ENCODE results near the gene ABCF2.

ABCF2 gene

GRCh38 chr7:151188252-151188542, 38.8 kb downstream of the ABCF2 start:
- no peak overlapping the region for H3K4me2 ChIP-seq (ENCODE audit: insufficient read depth, low read length, poor library complexity, severe bottlenecking)
- WGBS, 2 donors (ENCODE audit: extremely low coverage in 2 of 2, insufficient read length in 2 of 2, insufficient replicate concordance in 1 of 2) = no CpG with 5 or more reads among the region's 5 CpGs

GRCh38 chr7:151187409-151188251, 39.4 kb downstream of the ABCF2 start:
- Histone ChIP-seq H3K18ac (ENCODE audit: low read length) (peak overlapping the region; percentile 58), H3K27ac (replicated peaks; ENCODE audit: low read length) (no peak overlapping the region), H4K8ac (ENCODE audit: low read depth, low read length) (peak overlapping the region; percentile 57), H2BK15ac (ENCODE audit: low read length) (peak overlapping the region; percentile 83), H3K14ac (ENCODE audit: low read length) (no peak overlapping the region), H2AK5ac (ENCODE audit: low read depth, low read length) (no peak overlapping the region), H3K9me3 (replicated peaks in 1 of 2; ENCODE audit: control insufficient read depth in 2 of 2, insufficient read depth in 1 of 2, low read depth in 1 of 2, low read length in 2 of 2) (no peaks in the 10 kb centered on the region), H3K4me3 (ENCODE audit: low read length in 2 of 2) (no peak overlapping the region), H2BK120ac (ENCODE audit: low read depth, low read length) (no peak overlapping the region), H3K9ac (ENCODE audit: low read depth, low read length, poor library complexity) (no peak overlapping the region), H2BK12ac (ENCODE audit: low read length) (no peak overlapping the region), H3K79me1 (ENCODE audit: low read depth, low read length) (peaks cover 1% of the 10 kb centered on the region), H3K23ac (ENCODE audit: low read depth, low read length, poor library complexity) (peak overlapping the region; percentile 89), H4K91ac (ENCODE audit: low read depth, low read length, poor library complexity) (no peak overlapping the region), H3K4me1 (ENCODE audit: control insufficient read depth in 2 of 2, insufficient read depth in 1 of 2, low read depth in 1 of 2, low read length in 2 of 2) (no peaks in the 10 kb centered on the region), H3K27me3 (ENCODE audit: control insufficient read depth in 3 of 3, insufficient read depth in 3 of 3, low read depth in 1 of 3, low read length in 3 of 3) (peaks cover 0 to 60% (median 0%) of the 10 kb centered on the region in 3 experiments), H3K4me2 (ENCODE audit: insufficient read depth, low read length, poor library complexity, severe bottlenecking) (no peak overlapping the region), H3K36me3 (replicated peaks in 1 of 2; ENCODE audit: control insufficient read depth in 2 of 2, insufficient read depth in 2 of 2, low read length in 2 of 2) (no peaks in the 10 kb centered on the region), H2BK5ac (ENCODE audit: low read length) (peak overlapping the region; percentile 72), H3K4ac (ENCODE audit: low read length) (no peak overlapping the region), H2AFZ (ENCODE audit: low read length) (no peak overlapping the region)
- no peak for DNase-seq (ENCODE audit: low spot score)
- no CpG with 5 or more reads among the region's 22 CpGs for WGBS, 2 donors (ENCODE audit: extremely low coverage in 2 of 2, insufficient read length in 2 of 2, insufficient replicate concordance in 1 of 2)

More at GRCh38 chr7:151188252-151188542, 38.8 kb downstream of the ABCF2 start:
- no peaks in the 10 kb centered on the region for H3K4me1 ChIP-seq (ENCODE audit: control insufficient read depth in 2 of 2, insufficient read depth in 1 of 2, low read depth in 1 of 2, low read length in 2 of 2)
- H3K4ac ChIP-seq (ENCODE audit: low read length) = no peak overlapping the region
- H4K8ac ChIP-seq (ENCODE audit: low read depth, low read length) = no peak overlapping the region
- H3K9ac ChIP-seq (ENCODE audit: low read depth, low read length, poor library complexity) = no peak overlapping the region
- no peak overlapping the region for H3K23ac ChIP-seq (ENCODE audit: low read depth, low read length, poor library complexity)
- peaks cover 0 to 61% (median 0%) of the 10 kb centered on the region in 3 experiments for H3K27me3 ChIP-seq (ENCODE audit: control insufficient read depth in 3 of 3, insufficient read depth in 3 of 3, low read depth in 1 of 3, low read length in 3 of 3)
- no peak overlapping the region for H2BK120ac ChIP-seq (ENCODE audit: low read depth, low read length)
- peaks cover 1% of the 10 kb centered on the region for H3K79me1 ChIP-seq (ENCODE audit: low read depth, low read length)
- H2BK15ac ChIP-seq (ENCODE audit: low read length) = no peak overlapping the region
- no peak overlapping the region for H4K91ac ChIP-seq (ENCODE audit: low read depth, low read length, poor library complexity)
- no peak overlapping the region for H2AFZ ChIP-seq (ENCODE audit: low read length)
- no peak overlapping the region for H3K27ac ChIP-seq (replicated peaks; ENCODE audit: low read length)
- no peaks in the 10 kb centered on the region for H3K9me3 ChIP-seq (replicated peaks in 1 of 2; ENCODE audit: control insufficient read depth in 2 of 2, insufficient read depth in 1 of 2, low read depth in 1 of 2, low read length in 2 of 2)
- H3K36me3 ChIP-seq (replicated peaks in 1 of 2; ENCODE audit: control insufficient read depth in 2 of 2, insufficient read depth in 2 of 2, low read length in 2 of 2) = no peaks in the 10 kb centered on the region
- no peak overlapping the region for H2BK5ac ChIP-seq (ENCODE audit: low read length)
- H3K4me3 ChIP-seq (ENCODE audit: low read length in 2 of 2) = no peak overlapping the region
- H3K18ac ChIP-seq (ENCODE audit: low read length) = no peak overlapping the region
- no peak for DNase-seq (ENCODE audit: low spot score)
- H2BK12ac ChIP-seq (ENCODE audit: low read length) = no peak overlapping the region
- H2AK5ac ChIP-seq (ENCODE audit: low read depth, low read length) = no peak overlapping the region
- H3K14ac ChIP-seq (ENCODE audit: low read length) = no peak overlapping the region

GRCh38 chr7:151186640-151187408, 40.2 kb downstream of the ABCF2 start, which contains the start of gene ASB10:
ASB10 (minus strand) TSS chr7:151187250; CDS start chr7:151187130, 120 bp downstream.
- H3K4me1 ChIP-seq (ENCODE audit: control insufficient read depth in 2 of 2, insufficient read depth in 1 of 2, low read depth in 1 of 2, low read length in 2 of 2) = no peaks in the 10 kb centered on the region
- no peak within 1 kb of the TSS for H4K91ac ChIP-seq (ENCODE audit: low read depth, low read length, poor library complexity)
- peak within 1 kb of the TSS; percentile 93 for H2AK5ac ChIP-seq (ENCODE audit: low read depth, low read length)
- H3K27ac ChIP-seq (replicated peaks; ENCODE audit: low read length) = no peak within 1 kb of the TSS
- WGBS, 2 donors (ENCODE audit: extremely low coverage in 2 of 2, insufficient read length in 2 of 2, insufficient replicate concordance in 1 of 2) = no CpG with 5 or more reads among the region's 22 CpGs
- peaks cover 1% of the 10 kb centered on the region for H3K79me1 ChIP-seq (ENCODE audit: low read depth, low read length)
- H4K8ac ChIP-seq (ENCODE audit: low read depth, low read length) = peak within 1 kb of the TSS; percentile 57
- H3K23ac ChIP-seq (ENCODE audit: low read depth, low read length, poor library complexity) = peak within 1 kb of the TSS; percentile 89
- no peaks in the 10 kb centered on the region for H3K9me3 ChIP-seq (replicated peaks in 1 of 2; ENCODE audit: control insufficient read depth in 2 of 2, insufficient read depth in 1 of 2, low read depth in 1 of 2, low read length in 2 of 2)
- no peaks in the 10 kb centered on the region for H3K36me3 ChIP-seq (replicated peaks in 1 of 2; ENCODE audit: control insufficient read depth in 2 of 2, insufficient read depth in 2 of 2, low read length in 2 of 2)
- H3K27me3 ChIP-seq (ENCODE audit: control insufficient read depth in 3 of 3, insufficient read depth in 3 of 3, low read depth in 1 of 3, low read length in 3 of 3) = peaks cover 0 to 59% (median 0%) of the 10 kb centered on the region in 3 experiments
- H2BK15ac ChIP-seq (ENCODE audit: low read length) = peak within 1 kb of the TSS; percentile 83
- H2BK120ac ChIP-seq (ENCODE audit: low read depth, low read length) = no peak within 1 kb of the TSS
- H3K4ac ChIP-seq (ENCODE audit: low read length) = no peak within 1 kb of the TSS
- peak within 1 kb of the TSS; percentile 97 for H3K14ac ChIP-seq (ENCODE audit: low read length)
- no peak within 1 kb of the TSS for H3K4me2 ChIP-seq (ENCODE audit: insufficient read depth, low read length, poor library complexity, severe bottlenecking)
- H2BK5ac ChIP-seq (ENCODE audit: low read length) = peak within 1 kb of the TSS; percentile 72
- peak within 1 kb of the TSS; percentile 63 for H2BK12ac ChIP-seq (ENCODE audit: low read length)
- no peak within 1 kb of the TSS for H3K4me3 ChIP-seq (ENCODE audit: low read length in 2 of 2)
- H3K18ac ChIP-seq (ENCODE audit: low read length) = peak within 1 kb of the TSS; percentile 69
- no peak within 1 kb of the TSS for H2AFZ ChIP-seq (ENCODE audit: low read length)
- no peak for DNase-seq (ENCODE audit: low spot score)
- H3K9ac ChIP-seq (ENCODE audit: low read depth, low read length, poor library complexity) = no peak within 1 kb of the TSS

All from neuronal stem cell (in vitro differentiated cells).